Fibroblast of the aortic adventitia (primary cell): ENCODE results near the gene RXFP4. TPM values are rescaled to one million over a fixed set of nuclear protein-coding genes. Genes with fewer than 3 reads are reported as not detected.

ENCODE experiments used
- DNase-seq: peaks from one replicate; pipeline ENCODE4 v3.0.0-alpha.2; 2010; ENCODE audit warnings: low read depth
- H3K4me3 ChIP-seq: 2 replicates; pipeline ENCODE4 v1.5.1; 2011; ENCODE audit warnings: low read depth, mild to moderate bottlenecking, control low read depth, low read length, moderate library complexity
- CTCF ChIP-seq: IDR thresholded peaks from 2 replicates; pipeline ENCODE4 v1.5.1; 2011; ENCODE audit warnings: mild to moderate bottlenecking, low read length, control low read depth, inconsistent platforms; ENCODE audit not compliant: insufficient read depth
- total RNA-seq: library from RNA; depleted of rRNA; stranded (reverse); fragments of >200 nt; gene quantifications from 2 replicates; pipeline ENCODE4 v1.2.3, GENCODE V29; 2012; ENCODE audit warnings: low replicate concordance

Gene RXFP4
- total RNA-seq, 1 donor, result 0.09 TPM

- no peak overlapping the region for H3K4me3 ChIP-seq
- DNase-seq, result no peak
Observed at GRCh38 chr1:155912056-155912536, 29.3 kb upstream of the RXFP4 start.

GRCh38 chr1:155913969-155914757 lies 27.3 kb upstream of the RXFP4 start:
- no peak for TF ChIP-seq CTCF
- DNase-seq, result no peak

More at GRCh38 chr1:155912056-155912536, 29.3 kb upstream of the RXFP4 start:
- TF ChIP-seq CTCF, result no peak

GRCh38 chr1:155918660-155919059 lies 22.8 kb upstream of the RXFP4 start:
- H3K4me3 ChIP-seq, result no peak overlapping the region
- no peak for TF ChIP-seq CTCF
- DNase-seq, result no peak

More at GRCh38 chr1:155913969-155914757, 27.3 kb upstream of the RXFP4 start:
- no peak overlapping the region for H3K4me3 ChIP-seq

- no peak for TF ChIP-seq CTCF
- H3K4me3 ChIP-seq, result no peak overlapping the region
- DNase-seq, result no peak
Observed at GRCh38 chr1:155919801-155920200, 21.6 kb upstream of the RXFP4 start.

- no peak for TF ChIP-seq CTCF
- H3K4me3 ChIP-seq, result no peak overlapping the region
- no peak for DNase-seq
Observed at GRCh38 chr1:155920717-155921116, 20.7 kb upstream of the RXFP4 start.

GRCh38 chr1:155925506-155925905 lies 15.9 kb upstream of the RXFP4 start:
- no peak overlapping the region for H3K4me3 ChIP-seq
- TF ChIP-seq CTCF, result no peak
- DNase-seq, result no peak
